Transverse colon (tissue), 4 donors: Measurements from ENCODE around the gene CYP4F12.

Experiments used
- CTCF ChIP-seq, 5 experiments: fragments of 200-600 bp in 3 of 5; fragments of 450-650 bp in 2 of 5; sonication (generic) in 3 of 5; IDR thresholded peaks; 1 replicate in 2 of 5; 2 replicates in 3 of 5; pipeline ENCODE4 v1.5.1; 2016 to 2017; ENCODE audit warnings: antibody characterized with exemption in 5 of 5, inconsistent platforms in 3 of 5, mild to moderate bottlenecking in 2 of 5, moderate library complexity in 1 of 5
- POLR2A ChIP-seq: fragments of 450-650 bp; IDR thresholded peaks from one replicate; pipeline ENCODE4 v1.6.1; 2016; ENCODE audit warnings: antibody characterized with exemption, mild to moderate bottlenecking, moderate library complexity
- POLR2AphosphoS5 ChIP-seq, 3 donors: sonication (generic); formaldehyde crosslinking; IDR thresholded peaks; one replicate each; pipeline ENCODE4 v1.6.1; 2016; ENCODE audit warnings: antibody characterized with exemption in 3 of 3

- TF ChIP-seq CTCF (IDR thresholded peaks at IDR 0.05) = no peak
- TF ChIP-seq POLR2AphosphoS5 (IDR thresholded peaks at IDR 0.05) = no peak
- no peak for TF ChIP-seq POLR2A
These were observed 11.9 kb downstream of the CYP4F12 start for GRCh38 chr19:15684828-15685227.
